Effector memory CD4-positive, alpha-beta T cell (primary cell): ENCODE data around the gene RTN4RL2.

Experiments
- DNase-seq, 3 donors: peaks; one replicate each; pipeline ENCODE4 v3.0.0-alpha.2; 2020
- H3K27ac ChIP-seq: 2 replicates; pipeline ENCODE4 v1.7.0; 2013; ENCODE audit warnings: mild to moderate bottlenecking, low read length, moderate library complexity; ENCODE audit not compliant: insufficient read depth, poor library complexity, severe bottlenecking
- H3K27me3 ChIP-seq: replicated peaks from 2 replicates; pipeline ENCODE4 v1.7.0; 2013; ENCODE audit warnings: mild to moderate bottlenecking, low read length; ENCODE audit not compliant: insufficient read depth, control insufficient read depth, poor library complexity, severe bottlenecking
- H3K36me3 ChIP-seq: 2 replicates; pipeline ENCODE4 v1.7.0; 2013; ENCODE audit warnings: mild to moderate bottlenecking, low read length, moderate library complexity; ENCODE audit not compliant: control insufficient read depth, insufficient read depth
- H3K4me1 ChIP-seq: 2 replicates; pipeline ENCODE4 v1.7.0; 2013; ENCODE audit warnings: low read length, mild to moderate bottlenecking; ENCODE audit not compliant: control insufficient read depth, insufficient read depth, poor library complexity, severe bottlenecking
- H3K4me3 ChIP-seq: 2 replicates; pipeline ENCODE4 v1.7.0; 2013; ENCODE audit warnings: low read length, low read depth, mild to moderate bottlenecking; ENCODE audit not compliant: insufficient read depth, poor library complexity, severe bottlenecking
- H3K9me3 ChIP-seq: 2 replicates; pipeline ENCODE4 v1.7.0; 2013; ENCODE audit warnings: mild to moderate bottlenecking, low read length, moderate library complexity; ENCODE audit not compliant: control insufficient read depth

Gene RTN4RL2

GRCh38 chr11:57461841-57462489 lies 1.6 kb downstream of the RTN4RL2 start:
- H3K27ac ChIP-seq: no peak overlapping the region
- H3K27me3 ChIP-seq: peaks cover 39% of the 10 kb centered on the region
- DNase-seq: no peak
- H3K9me3 ChIP-seq: no peaks in the 10 kb centered on the region
- no peak overlapping the region for H3K4me3 ChIP-seq
- no peaks in the 10 kb centered on the region for H3K36me3 ChIP-seq
- peaks cover 34% of the 10 kb centered on the region for H3K4me1 ChIP-seq

- Histone ChIP-seq H3K9me3 (no peaks in the 10 kb centered on the region), H3K27ac (no peak overlapping the region), H3K4me1 (peaks cover 32% of the 10 kb centered on the region), H3K27me3 (peaks cover 32% of the 10 kb centered on the region), H3K4me3 (no peak overlapping the region), H3K36me3 (no peaks in the 10 kb centered on the region)
- DNase-seq: no peak
Measured at GRCh38 chr11:57462597-57462996, 2.3 kb downstream of the RTN4RL2 start.

- no peaks in the 10 kb centered on the region for H3K9me3 ChIP-seq
- peaks cover 19% of the 10 kb centered on the region for H3K27me3 ChIP-seq
- no peak for DNase-seq
- no peak overlapping the region for H3K4me3 ChIP-seq
- peaks cover 19% of the 10 kb centered on the region for H3K4me1 ChIP-seq
- no peak overlapping the region for H3K27ac ChIP-seq
- no peaks in the 10 kb centered on the region for H3K36me3 ChIP-seq
Measured at GRCh38 chr11:57463671-57464538, 3.6 kb downstream of the RTN4RL2 start.

GRCh38 chr11:57464539-57465181 lies 4.3 kb downstream of the RTN4RL2 start:
- H3K27ac ChIP-seq: no peak overlapping the region
- no peaks in the 10 kb centered on the region for H3K9me3 ChIP-seq
- no peak overlapping the region for H3K4me3 ChIP-seq
- no peaks in the 10 kb centered on the region for H3K36me3 ChIP-seq
- DNase-seq: no peak
- peaks cover 11% of the 10 kb centered on the region for H3K4me1 ChIP-seq
- H3K27me3 ChIP-seq: peaks cover 12% of the 10 kb centered on the region

GRCh38 chr11:57466680-57467079 lies 6.4 kb downstream of the RTN4RL2 start:
- no peak overlapping the region for H3K4me3 ChIP-seq
- H3K36me3 ChIP-seq: no peaks in the 10 kb centered on the region
- no peak overlapping the region for H3K27ac ChIP-seq
- DNase-seq: no peak
- H3K9me3 ChIP-seq: no peaks in the 10 kb centered on the region
- H3K27me3 ChIP-seq: no peaks in the 10 kb centered on the region
- no peaks in the 10 kb centered on the region for H3K4me1 ChIP-seq

GRCh38 chr11:57467508-57468157 lies 7.3 kb downstream of the RTN4RL2 start:
- no peaks in the 10 kb centered on the region for H3K4me1 ChIP-seq
- no peak overlapping the region for H3K4me3 ChIP-seq
- H3K36me3 ChIP-seq: no peaks in the 10 kb centered on the region
- H3K9me3 ChIP-seq: no peaks in the 10 kb centered on the region
- no peak for DNase-seq
- H3K27ac ChIP-seq: no peak overlapping the region
- no peaks in the 10 kb centered on the region for H3K27me3 ChIP-seq

- DNase-seq: no peak
- Histone ChIP-seq H3K9me3 (no peaks in the 10 kb centered on the region), H3K27ac (no peak overlapping the region), H3K4me3 (no peak overlapping the region), H3K4me1 (no peaks in the 10 kb centered on the region), H3K27me3 (no peaks in the 10 kb centered on the region), H3K36me3 (no peaks in the 10 kb centered on the region)
Measured at GRCh38 chr11:57468276-57468675, 7.9 kb downstream of the RTN4RL2 start.

- Histone ChIP-seq H3K27ac (no peak overlapping the region), H3K9me3 (no peaks in the 10 kb centered on the region), H3K36me3 (no peaks in the 10 kb centered on the region), H3K4me1 (peaks cover 4% of the 10 kb centered on the region), H3K4me3 (no peak overlapping the region), H3K27me3 (no peaks in the 10 kb centered on the region)
- DNase-seq: no peak
Measured at GRCh38 chr11:57469268-57469667, 8.9 kb downstream of the RTN4RL2 start.

GRCh38 chr11:57471496-57471895 lies 11.2 kb downstream of the RTN4RL2 start:
- Histone ChIP-seq H3K4me3 (no peak overlapping the region), H3K27ac (no peak overlapping the region), H3K36me3 (no peaks in the 10 kb centered on the region), H3K9me3 (no peaks in the 10 kb centered on the region), H3K27me3 (no peaks in the 10 kb centered on the region), H3K4me1 (peaks cover 14% of the 10 kb centered on the region)
- DNase-seq: no peak
